ENCODE results near the gene PHC1.

The PHC1 gene

DNA sequence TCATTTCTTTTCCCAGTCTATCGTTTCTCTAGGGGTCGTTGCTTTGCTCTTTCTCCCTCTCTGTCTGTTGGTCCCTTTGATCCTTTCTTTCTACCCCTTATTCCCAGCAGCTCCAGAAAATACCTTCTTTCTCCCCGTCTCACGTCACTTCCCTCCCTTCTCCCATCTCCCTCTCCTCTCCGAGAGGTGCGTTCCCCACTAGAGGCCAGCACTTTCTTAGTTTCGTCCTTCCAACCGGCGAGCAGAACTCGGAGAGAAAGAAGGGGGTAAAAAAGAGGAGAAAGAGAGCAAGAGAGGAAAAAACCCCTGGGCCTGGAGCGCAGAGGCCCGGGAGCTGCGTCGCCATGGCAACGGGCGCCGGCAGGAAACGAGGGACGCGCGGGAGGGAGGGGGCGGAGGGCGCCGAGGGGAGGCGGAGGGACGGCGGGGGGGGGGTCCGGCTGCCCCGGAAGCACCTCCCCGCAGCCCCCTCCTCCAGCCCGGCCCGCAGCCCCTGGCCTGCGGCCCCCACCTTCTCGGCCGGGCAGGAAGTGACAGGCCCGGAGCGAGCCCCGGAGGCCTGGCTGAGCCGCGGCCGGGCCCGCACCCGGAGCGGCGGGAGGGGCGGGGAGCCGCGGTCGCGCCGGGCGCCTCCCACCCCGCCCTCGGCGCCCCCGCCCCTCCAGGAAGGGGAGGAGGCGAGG, at the start of gene PHC1:
TSS of gene PHC1 (plus strand) at position 477 of the 683 bp plus-strand sequence. CDS start 3,169 bp downstream, outside the sequence.
- DNase-seq = peak; percentile 5 to 82 (median 62)

DNA sequence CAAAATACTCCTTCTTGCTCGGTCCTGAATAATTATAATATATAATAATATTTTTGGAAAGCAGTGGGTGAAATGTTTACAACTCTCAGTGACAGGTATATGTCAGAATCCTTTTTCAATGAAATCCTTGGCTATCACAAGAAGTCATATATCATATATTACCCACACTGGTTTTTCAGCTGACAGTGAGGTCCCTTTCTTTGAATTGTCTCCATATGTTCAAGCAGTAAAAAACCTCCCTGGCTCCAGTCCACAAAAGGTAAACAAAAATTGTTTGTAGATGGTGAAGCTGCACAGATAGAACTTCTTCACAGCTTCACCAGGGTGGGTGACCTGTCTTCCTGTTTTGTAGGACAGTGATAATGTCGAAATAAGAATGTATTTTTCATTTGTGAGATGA, 47.9 kb upstream of the PHC1 start:
- no peak for DNase-seq

DNA sequence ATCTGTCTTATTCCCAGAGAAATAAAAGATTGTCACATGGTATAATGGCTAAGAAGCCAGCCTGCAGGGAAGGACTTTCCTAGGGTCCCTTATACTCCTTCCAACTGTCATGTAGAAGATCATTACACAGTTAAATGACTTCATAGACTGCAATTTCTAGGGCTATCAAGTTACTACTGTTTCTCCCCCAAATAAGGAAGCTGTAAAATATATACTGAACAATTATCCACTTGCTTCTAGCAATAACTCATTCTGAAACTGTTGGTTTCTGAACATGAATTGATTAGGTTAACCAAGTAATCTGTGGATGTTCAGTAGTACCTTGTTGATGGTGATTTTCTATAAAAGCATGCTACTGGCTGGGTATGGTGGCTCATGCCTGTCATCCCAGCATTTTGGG, 47.3 kb upstream of the PHC1 start:
- no peak for DNase-seq

DNA sequence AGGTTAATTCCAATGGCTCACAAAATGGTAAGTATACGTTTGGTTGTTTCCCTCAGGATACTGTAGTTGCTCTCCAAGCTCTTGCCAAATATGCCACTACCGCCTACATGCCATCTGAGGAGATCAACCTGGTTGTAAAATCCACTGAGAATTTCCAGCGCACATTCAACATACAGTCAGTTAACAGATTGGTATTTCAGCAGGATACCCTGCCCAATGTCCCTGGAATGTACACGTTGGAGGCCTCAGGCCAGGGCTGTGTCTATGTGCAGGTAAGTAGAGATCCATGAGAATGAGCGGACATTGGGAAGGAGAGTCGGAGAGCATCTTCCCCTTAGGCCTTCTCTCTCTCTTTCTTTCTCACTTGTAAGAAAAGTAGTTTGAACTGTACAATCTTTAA, 46.5 kb upstream of the PHC1 start:
- no peak for DNase-seq

DNA sequence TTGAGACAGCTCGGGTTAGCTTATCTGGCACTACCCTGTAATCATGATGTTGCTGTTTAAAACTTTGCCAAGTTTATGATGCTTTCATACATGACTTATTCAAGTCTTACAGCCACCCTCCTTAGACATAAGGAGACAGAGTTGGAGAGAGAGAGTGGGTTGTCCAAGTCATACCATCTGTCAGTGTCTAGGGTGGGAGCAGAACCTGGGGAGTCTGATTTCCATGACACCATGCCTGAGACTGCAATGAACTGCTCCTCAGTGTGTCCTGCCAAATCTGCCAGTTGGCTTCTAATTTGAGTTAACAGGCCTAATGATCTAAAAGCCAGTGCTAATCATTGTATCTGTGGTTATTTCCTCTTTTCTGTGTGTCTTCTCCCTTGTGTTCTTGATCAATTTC, 43.7 kb upstream of the PHC1 start:
- DNase-seq = no peak

DNA sequence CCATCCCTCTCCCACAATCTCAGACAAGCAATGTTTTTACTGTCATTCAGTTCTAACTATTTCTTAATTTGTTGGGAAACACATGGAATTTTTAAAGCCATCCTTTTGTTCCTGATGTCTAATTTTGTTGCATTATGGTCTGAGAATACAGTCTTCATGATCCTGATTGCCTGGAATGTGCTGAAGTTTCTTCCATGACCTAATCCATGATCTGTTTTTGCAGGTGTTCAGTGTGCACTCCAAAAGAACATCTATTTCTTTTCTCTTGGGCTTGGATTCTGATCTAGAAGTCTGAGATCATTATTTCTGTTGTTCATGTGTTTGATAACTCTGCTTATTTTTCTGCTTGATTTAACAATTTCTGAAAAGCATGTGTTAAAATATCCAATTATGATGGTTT, 43.2 kb upstream of the PHC1 start:
- no peak for DNase-seq

DNA sequence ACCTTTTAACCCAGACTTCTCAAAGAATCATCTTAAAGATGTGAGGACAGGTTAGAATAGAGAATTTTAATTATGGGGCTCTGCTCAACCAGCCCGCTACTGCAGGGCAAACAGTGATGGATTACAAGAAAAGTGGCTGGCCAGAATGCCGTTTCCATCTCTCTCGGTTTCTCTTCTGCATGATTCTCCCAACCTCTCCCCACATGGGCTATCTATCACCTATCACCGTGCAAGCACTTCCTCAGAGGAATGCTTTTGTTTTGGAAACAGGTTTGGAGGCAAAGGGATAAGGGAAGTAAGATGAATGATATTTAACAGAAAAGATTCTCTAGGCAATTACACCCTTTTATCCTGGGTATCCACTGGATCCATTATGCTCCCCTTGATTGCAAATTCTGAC, 37.4 kb upstream of the PHC1 start:
- no peak for DNase-seq

DNA sequence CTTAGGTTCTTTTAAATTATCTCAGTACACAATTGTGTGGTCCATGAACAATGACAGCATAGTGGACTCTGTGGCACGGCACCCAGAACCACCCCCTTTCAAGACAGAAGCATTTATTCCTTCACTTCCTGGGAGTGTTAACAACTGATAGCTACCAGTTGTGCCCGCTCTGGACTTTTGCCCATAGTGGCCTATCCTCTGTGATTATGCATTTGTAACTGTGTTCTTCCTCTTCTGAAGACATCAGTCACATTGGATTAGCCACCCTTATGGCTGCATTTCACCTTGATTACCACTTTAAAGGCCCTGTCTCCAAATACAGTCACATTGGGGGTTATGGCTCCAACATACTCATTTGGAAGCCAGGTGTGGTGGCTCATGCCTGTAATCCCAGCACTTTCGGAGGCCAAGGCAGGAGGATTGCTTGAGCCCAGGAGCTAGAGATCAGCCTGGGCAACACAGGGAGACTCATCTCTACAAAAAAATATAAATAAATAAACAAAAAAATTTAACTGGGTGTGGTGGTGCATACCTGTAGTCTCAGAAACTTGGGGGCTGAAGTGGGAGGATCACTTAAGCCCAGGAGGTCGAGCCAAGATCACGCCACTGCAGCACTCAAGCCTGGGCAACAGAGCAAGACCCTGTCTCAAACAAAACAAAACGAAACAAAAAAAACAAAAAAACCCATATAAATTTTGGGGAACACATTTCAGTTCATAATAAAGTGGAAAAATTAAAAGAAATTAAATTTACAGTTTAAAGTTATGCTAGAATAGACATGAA, 27.6 kb upstream of the PHC1 start:
- DNase-seq = no peak

DNA sequence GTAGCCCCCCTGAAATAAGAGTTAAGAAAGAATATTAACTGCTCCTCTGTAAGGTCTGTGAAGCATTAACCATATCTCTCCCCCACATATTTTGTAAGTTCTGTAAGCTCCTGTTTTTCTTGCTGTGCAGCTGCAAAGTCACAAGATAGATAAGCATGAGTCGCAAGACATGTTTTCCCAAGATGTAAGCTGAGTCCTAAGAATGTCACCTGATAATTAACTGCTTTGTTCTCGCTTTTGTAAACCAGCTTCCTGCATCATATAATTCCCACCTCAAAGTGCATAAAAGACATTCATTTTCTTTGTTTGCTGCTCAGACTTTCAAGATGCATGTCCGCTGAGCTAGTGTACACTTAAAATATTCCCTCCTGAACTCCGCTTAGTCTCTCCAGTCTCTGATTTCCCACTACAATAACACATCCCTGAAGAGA, 27.0 kb upstream of the PHC1 start:
- no peak for DNase-seq

DNA sequence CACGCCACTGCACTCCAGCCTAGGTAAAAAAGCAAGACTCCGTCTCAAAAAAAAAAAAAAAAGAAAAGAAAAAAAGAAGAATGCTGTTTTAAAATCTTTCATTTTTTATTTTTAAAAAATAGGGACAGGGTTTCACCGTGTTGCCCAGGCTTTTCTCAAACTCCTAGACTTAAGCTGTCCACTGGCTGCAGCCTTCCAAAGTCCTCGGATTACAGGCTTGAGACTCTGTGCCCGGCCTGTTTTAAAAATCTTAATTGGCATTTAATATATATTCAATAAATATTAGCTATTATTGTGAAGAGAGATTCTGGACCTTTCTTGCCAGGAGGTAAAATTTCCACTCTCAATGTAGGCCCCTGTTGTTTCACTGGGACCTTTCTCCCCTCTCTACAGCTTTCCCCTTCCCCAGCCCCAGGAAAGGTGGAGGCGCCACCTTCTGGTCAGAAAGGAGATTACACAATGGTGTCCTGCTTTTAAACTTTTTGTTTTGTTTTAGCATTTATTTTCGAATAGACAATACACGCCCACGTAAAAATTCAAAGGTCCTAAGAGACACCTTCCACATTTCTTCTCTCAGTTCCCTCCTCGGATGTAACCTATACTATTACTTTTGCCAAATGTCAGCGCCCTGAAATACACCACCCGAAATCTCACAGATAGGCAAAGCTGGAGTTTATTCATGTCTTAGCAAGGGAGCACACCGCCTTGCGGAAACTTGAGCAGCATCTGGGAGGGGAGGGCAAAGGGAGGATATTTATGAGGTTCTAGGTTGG, 23.8 kb upstream of the PHC1 start:
- peak in 8 of 14 donors; percentile 3 to 45 (median 10) for DNase-seq

DNA sequence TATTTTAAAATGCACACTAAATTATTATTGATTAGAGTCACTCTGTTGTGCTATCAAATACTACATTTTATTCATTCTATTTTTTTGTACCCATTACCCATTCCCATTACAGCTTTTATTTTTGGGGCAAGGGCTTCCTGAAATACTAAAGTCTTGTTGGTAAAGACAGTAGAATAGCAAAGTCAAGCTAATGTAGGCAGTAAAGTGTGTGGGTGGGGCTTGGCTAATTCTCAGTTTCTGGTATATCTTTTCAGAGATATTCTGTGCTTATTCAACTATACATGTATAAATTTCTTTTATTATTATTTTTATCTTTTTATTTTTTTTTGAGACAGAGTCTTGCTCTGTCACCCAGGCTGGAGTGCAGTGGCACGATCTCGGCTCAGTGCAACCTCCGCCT, 22.3 kb upstream of the PHC1 start:
- no peak for DNase-seq

DNA sequence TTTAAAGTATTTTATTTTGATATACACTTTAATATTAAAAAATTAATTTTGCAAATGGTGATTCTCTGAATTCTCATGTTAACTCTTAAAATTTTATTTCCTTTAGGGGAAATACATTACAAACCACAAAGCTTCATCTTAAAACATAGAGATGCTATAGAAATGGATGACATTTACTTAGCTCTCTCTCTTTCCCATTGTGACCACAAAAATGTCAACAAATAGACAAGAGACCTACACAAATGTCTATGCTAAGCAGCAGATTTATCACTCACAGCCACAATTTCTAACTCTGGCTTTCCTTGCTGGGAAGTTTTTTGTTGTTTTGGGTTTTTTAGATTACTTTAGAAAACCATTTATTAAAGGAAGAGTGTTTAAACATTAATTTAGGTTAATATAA, 19.9 kb upstream of the PHC1 start:
- DNase-seq = no peak

DNA sequence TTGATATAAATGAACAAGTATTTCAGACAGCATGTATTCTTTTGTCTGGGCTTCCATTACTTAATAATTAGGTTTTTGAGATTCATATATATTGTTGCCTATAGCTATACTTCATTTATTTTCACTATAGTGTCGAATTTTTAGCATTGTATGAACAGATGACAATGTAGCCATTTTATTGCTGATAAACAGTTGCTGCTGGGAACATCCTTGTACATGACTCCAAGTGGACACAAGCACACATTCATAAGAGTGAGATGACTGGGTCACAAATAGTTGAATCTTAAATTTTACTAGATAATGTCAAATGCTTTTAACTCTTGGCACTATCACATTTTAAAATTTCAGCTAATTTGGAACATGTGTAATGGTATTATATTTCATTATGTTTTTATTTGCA, 19.3 kb upstream of the PHC1 start:
- DNase-seq = no peak

DNA sequence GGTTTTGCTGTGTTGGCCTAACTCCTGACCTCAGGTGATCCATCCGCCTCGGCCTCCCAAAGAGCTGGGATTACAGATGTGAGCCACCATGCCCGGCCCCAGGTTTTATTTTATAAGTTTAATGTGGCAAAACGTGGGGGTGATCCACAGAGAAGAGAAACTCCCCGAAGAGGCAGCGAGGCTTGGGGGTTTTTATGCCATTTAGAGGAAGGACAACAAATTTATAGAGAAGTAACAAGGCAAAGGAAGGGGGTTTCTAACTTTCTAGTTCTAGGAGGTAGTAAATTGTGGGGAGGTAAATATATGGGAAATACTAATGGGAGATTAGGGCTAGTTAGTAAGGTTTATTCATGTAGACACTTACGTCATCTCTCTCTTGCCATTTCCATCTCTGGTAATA, 17.2 kb upstream of the PHC1 start:
- no peak for DNase-seq

DNA sequence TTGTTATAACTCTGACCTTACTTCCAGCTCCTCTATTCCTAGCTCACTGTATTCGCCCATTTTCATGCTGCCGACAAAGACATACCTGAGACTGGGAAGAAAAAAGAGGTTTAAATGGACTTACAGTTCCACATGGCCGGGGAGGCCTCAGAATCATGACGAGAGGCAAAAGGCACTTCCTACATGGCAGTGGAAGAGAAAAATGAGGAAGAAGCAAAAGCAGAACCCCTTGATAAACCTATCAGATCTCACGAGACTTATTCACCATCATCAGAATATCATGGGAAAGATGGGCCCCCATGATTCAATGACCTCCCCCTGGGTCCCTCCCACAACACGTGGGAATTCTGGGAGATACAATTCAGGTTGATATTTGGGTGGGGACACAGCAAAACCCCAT, 14.5 kb upstream of the PHC1 start:
- no peak for DNase-seq

DNA sequence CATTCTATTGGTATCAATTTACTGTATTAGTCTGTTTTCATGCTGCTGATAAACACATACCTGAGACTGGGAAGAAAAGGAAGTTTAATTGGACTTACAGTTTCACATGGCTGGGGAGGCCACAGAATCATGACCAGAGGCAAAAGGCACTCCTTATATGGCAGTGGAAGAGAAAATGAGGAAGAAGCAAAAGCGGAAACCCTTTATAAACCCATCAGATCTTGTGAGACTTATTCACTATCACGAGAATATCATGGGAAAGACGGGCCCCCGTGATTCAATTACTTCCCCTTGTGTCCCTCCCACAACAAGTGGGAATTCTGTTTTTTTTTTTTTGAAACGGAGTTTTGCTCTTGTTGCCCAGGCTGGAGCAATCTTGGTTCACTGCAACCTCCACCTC, 11.6 kb upstream of the PHC1 start:
- DNase-seq = peak in 1 of 14 donors; percentile 1

DNA sequence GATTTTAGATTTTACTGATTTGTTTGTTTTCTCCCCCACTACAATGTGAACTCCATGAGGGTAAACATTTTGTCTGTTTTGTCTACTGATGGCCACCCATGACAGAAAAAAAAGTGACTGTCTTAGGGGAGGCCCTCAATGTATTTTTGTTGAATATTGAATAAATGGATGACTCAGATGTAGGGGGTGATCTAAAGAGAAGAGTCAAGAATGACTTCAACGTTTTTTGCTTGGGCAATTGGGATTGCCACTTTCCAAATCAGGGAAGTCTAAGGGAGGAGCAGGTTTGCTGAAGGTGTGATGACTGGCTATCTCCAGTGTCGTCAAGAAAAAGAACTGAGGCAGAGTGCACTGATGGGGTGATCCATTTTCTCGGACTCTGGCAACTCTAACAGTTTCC, 10.7 kb upstream of the PHC1 start:
- no peak for DNase-seq

DNA sequence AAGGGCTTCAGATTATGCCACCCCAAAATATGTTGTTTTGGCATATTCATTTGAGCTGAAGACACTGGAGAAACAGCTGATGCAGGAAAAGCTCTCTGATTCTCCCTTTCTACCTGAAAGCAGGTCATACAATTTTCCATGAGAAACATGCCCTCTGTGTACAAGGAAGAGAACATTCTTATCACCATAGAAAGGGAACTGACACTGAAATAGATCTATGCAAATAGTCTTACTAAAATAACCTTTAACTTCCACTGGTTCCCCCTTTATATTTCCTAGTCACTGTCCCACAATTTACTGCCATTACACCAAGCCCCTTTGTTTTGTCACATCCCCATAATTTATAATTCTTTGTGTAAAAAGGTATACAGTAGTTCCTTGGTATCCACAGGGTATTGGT, 9.6 kb upstream of the PHC1 start:
- DNase-seq = no peak

DNA sequence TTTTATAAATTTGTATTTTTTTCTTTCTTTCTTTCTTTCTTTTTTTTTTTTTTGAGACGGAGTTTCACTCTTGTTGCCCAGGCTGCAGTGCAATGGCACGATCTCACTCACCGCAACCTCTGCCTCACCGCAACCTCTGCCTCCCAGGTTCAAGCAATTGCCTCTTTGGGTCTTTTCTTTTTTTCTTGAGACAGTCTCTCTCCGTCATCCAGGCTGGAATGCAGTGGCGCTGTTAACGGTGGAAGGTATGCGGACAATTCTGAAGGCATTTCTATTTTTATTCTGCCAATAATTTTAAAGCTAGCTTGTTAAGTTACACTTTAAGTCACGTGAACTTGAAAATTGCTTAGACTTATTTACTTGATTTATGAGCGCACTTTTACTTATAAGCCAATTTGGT, 8.8 kb upstream of the PHC1 start:
- no peak for DNase-seq

DNA sequence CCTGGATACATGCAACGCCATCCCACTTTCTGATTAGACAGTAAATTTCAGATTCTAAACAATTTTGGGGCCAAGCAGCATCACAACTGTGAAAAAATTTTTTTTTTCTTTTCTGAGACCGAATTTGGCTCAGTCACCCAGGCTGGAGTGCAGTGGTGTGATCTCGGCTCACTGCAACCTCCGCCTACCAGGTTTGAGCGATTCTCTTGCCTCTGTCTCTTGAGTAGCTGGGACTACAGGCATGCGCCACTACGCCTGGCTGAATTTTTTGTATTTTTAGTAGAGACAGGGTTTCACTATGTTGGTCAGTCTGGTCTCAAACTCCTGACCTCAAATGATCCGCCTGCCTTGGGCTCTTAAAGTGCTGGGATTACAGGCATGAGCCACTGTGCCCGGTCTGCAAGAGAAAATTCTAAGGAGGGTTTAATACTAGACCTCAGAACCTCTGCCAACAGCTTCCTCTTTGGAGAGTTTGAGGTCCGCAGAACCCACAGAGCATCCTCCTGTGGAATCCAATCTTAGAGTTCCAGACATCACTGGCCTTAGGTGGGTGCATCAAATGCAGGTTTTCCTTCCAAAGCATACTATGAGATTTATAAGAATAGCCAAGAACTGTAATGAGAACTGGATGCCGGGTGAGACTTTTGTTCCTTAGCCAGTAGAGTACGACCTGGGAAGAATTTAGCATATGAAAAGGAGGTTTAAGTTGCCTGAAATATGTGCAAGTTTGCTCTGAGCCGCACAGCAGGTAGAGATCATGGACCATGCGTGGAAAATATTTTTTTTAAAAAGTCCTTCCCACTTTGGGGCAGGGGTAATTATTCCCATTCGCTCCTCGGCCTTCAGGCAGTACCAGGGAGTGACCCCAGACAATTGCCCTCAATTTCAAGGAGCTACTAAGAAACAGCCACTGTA, 7.8 kb upstream of the PHC1 start:
- DNase-seq = no peak

DNA sequence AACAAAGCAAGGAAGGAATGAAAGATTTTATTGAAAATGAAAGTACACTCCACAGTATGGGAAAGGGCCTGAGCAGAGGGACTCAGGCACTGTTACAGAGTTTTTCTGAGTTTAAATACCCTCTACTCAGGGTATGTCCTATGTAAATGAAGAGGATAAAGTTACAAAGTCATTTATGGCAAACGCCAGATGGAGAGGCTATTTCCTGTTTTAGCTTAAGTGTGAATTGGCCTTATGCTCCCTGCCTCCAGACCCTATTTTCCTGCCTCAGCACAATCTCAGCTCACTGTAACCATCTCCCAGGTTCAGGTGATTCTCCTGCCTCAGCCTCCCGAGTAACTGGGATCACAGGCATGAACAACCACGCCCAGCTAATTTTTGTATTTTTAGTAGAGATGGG, 6.8 kb upstream of the PHC1 start:
- DNase-seq = no peak

DNA sequence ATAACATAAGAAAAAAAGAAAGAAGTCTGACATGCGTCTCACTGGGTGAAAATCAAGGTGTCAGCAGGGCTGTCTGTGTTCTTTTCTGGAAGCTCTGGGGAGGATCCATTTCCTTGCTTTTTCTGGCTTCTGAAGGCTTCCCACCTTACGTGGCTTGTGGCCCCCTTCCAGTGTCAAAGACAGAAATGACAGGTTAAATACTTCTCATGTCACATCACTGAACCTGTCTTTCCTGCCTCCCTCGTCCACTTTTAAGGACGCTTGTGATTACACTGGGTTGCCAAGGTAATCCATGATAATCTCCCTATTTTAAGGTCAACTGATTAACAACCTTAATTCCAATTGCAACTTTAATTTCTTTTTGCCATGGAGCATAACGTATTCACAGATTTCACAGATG, 4.6 kb upstream of the PHC1 start:
- no peak for DNase-seq

Data from C1 segment of cervical spinal cord (tissue), 14 donors.